GM19463 (cell line): Measurements from ENCODE around the gene NAPSA.
A peak's percentile ranks its signal among the peaks of the same experiment; 100 is the strongest.
"Not testable (repeated sequence)": the region's sequence is repeated elsewhere in the genome, so short reads cannot be mapped to it uniquely, and the experiment has no call there.

ENCODE experiments used
- ATAC-seq: cut with Tn5 transposase; IDR thresholded peaks from one replicate; pipeline ENCODE4 v1.9.1; 2021; ENCODE audit warnings: mild to moderate bottlenecking, moderate library complexity; ENCODE audit not compliant: unreplicated experiment

Gene NAPSA

DNA sequence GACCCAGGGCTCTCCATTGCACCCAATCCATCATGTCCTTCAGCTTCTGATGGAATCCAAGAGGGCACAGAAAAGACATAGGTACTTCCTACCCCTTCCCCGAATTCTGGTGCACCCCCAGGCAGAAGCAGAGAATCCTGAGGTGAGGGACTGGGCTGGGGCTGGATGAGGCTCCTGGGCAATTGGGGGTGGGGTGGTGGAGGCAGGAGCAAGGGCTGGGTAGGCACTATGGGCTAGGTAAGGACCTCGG is 33.5 kb downstream of the NAPSA start:
- ATAC-seq: no peak

DNA sequence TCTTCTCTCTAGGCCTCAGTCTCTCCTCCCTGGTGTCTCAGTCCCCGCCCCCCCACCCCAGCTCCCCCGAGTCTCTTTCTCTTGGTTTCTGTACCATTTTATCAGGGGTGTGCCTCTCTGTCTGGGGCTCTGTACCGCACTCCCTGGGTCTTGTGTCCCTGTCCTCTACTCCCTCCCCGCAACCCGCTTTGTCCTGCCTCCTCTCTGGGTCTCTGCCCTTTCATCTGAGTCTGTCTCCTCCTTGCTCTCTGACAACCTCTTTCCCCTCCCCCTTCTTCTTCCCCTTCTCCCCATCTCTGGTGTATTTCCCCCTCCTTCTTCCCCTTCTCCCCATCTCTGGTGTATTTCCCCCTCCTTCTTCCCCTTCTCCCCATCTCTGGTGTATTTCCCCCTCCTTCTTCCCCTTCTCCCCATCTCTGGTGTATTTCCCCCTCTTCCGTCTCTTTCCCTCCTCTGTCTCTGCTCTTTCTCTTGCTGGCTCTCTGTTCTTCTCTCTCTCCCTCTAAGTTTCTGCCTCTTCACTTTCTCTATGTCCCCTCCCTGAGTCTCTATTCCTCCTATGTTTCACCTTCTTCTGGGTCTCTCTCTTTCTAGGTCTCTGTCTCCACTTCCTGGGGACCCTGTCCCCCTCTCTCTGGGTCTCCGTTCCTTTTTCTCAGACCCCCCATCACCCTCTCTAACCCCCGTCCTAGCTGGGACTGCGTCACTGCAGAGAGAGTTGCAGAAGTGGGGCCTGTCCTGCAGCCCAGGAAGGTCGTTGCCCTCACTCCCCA is 34.0 kb downstream of the NAPSA start:
- ATAC-seq: no peak

DNA sequence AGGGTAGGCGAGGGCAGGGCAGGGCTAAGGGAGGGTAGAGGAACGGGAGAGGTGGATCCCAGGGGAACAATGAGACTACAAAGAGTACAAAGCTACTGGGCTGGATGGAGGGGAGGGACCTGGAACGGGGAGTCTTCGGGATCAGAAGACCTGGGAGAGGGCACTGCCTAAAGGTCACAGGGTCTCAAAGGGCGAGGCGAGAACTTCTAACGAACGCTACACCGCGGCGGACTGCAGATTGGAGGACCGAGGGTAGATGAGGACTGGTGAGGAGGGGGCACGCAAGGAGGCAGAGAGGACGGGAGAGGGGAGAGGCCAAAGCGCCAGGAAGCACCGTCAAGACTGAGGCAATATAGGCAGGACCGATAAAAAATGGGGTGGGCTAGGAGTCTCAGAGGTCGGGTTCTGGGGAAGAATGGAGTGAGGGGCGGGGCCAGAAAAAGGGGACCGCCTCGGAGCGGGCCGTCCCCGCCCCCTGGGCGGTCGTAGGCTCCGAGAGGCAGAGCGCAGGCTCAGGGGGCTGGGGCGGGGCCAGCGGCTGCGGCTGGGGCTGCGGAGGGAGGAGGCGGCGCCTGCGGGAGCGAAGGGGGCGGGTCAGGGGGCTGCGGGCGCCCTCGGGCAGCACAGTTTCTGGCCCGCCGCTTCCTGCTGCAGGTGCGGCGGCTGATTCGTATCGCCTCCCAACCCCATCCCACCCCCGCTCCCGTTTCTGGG is 34.9 kb downstream of the NAPSA start:
- ATAC-seq: no peak

DNA sequence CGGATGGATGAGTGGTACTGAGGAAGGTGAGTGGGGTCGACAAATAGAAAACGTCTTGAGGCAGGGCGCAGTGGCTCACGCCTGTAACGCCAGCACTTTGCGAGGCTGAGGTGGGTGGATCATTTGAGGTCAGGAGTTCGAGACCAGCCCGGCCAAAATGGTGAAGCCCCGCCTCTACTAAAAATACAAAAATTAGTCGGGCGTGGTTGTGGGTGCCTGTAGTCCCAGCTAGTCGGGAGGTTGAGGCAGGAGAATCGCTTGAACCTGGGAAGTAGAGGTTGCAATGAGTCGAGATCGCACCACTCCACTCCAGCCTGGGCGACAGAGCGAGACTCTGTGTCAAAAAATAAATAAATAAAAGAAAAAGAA is 35.5 kb downstream of the NAPSA start:
- not testable (repeated sequence) for ATAC-seq

DNA sequence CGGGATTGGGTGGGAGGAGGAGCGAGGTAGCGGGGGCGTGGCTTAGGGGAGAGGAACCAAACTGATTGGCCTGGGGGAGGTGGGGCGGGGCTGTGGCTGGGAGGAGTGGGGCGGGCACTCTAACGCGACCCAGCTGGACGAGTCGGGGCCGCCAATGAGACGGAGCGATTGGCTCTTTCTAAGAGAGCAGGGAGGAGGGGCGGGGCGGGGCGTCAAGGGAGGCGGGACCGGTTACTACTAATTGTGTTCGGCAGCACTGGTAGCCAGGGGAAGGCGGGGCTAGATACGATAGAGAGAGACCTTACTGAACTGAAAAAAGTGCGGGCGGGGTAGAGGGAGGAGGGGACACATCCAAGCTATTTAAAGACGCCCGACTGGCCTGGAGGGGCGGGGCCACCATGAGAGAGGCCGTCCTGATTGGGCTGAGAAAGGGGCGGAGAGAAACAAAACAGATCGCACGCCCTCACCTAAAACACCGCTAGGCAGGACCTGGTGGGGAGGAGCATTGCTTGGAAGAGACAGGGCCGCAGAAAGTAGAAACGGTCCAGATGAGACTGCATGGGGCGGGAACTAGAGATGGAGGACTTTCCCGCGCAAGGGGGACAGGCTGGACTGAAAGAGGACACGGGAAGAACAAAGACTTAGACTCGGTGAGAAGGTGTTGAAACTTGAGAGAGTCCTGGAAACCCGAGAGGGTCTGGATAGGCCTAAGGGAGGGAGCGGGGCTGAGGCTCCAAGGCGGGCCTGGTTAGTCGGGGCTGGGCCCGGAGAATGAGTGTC is 36.1 kb downstream of the NAPSA start, which contains the start of gene KCNC3:
TSS of gene KCNC3 (minus strand) at position 232 of the 780 bp plus-strand sequence. CDS start 295 bp downstream, outside the sequence.
- peak; percentile 34 for ATAC-seq

DNA sequence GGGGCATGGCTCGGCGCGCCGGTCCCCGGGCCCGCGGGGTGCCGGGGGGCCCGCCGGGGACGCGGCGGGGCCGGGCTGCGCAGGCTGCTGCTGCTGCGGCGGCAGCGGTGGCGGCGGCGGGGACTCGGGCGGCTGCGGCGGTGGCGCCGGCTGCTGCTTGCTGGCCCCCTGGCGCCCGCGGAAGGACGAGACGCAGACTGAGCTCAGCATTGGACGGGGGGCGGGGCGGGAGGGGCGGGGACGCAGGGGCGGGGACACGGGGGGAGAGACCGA is 36.6 kb downstream of the NAPSA start:
- peak; percentile 20 for ATAC-seq

DNA sequence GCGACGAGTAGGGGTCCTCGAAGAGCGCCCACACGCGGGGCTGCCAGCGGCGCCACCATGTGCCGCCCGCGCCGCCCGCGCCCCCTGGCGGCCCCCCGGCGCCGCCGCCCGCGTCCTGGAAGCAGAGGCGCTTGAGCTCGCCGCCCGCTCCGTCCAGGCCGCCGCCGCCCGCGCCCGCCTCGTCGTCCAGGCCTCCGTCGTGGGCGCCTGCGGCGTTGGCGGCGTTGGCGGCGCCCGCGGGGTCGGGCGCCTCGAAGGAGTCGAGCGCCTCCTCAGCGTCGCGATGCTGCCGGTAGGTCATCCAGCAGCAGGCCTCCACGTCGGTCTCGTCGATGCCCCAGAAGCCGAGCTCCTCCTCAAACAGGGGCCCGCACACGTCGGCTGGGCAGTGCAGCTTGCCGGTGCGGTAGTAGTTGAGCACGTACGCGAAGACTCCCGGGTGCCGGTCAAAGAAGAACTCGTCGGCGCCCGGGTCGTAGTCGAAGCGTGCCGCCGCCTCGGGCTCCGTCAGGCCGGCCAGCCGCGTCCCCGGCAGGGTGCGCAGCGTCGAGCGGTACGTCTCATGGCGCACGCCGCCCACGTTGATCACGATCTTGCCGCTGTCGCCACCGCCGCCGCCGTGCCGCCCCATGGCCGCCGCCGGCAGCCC is 37.1 kb downstream of the NAPSA start:
- ATAC-seq: no peak

DNA sequence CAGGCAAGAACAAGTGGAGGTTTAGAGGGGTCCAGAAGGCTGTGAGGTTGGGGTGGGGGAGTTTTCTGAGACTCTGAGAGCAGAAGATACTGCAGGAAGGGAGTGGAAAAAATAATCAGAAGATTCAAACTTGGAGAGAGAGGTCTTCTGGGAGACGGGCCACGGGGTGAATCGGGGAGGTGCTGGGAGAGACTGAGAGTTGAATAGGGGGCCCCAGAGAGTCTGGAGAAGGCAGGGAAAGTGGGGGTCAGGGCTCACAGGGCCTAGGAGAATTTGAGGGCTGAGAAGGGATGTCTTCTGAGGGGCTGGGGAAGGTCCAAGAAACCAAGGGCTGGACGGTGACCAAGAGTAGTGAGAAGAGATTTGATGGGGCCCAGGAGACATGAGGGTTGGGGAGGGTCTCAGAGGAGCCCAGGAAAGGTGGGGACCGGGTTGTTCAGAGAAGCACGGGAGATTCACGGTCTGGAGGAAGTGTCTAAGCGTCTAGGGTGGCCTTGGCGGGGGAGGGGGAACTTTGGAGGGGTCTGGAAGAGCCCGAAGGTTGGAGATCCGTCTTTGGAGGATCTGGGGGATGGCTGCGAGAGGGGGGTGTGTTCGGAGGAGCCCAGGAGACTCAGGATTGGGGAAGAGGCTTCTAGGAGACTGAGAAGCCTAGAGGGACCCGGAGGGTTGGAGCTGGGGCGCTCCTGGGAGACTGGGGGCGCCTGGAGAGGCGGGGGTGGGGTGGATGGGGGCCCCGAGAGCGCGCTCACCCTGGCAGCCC is 37.8 kb downstream of the NAPSA start:
- no peak for ATAC-seq

DNA sequence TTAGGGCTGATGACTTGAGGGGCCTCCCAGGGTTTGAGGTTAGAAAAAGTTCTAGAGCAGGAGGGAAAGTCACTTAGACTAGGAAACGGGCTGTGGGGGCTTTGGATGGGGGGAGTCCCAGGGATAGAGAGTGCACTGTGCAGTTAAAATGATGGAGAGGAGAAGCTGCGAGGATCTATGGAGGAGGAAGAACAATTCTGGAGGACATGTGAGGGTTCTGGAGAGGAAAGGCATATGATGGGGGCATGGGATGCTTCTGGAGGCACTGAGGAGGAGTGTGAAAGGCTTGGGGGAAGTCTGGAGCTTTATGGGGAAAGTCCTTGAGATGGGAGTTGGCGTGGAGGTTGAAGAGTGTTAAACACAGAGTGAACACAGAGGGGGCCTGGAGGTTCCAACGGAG is 38.4 kb downstream of the NAPSA start:
- no peak for ATAC-seq

DNA sequence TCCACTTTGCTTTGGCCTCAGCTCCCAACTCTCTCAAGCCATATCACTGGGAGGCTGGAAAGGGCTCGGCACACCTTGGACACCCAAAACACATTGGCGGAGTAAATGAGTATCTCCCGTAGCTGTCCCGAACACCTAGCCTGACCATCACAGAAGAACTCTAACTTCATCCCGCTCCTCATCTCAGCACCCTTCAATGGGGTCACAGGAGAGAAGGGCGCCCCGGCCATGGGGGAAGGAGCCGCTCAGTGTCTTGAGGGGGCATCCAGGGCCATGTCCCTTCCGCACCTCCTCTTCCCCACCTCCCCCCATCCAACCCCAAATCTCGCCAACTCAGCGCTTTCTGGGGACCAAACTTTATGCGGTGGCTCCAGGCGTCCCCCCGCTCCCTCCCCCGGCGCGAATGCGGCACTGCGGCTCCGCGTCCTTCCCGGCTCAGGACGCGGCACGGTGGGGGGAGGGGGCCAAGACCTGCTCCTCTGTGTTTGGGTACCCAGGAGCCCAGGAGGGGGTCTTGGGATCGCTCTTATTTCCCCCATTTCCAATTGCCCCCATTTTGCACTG is 39.3 kb downstream of the NAPSA start:
- ATAC-seq: no peak

DNA sequence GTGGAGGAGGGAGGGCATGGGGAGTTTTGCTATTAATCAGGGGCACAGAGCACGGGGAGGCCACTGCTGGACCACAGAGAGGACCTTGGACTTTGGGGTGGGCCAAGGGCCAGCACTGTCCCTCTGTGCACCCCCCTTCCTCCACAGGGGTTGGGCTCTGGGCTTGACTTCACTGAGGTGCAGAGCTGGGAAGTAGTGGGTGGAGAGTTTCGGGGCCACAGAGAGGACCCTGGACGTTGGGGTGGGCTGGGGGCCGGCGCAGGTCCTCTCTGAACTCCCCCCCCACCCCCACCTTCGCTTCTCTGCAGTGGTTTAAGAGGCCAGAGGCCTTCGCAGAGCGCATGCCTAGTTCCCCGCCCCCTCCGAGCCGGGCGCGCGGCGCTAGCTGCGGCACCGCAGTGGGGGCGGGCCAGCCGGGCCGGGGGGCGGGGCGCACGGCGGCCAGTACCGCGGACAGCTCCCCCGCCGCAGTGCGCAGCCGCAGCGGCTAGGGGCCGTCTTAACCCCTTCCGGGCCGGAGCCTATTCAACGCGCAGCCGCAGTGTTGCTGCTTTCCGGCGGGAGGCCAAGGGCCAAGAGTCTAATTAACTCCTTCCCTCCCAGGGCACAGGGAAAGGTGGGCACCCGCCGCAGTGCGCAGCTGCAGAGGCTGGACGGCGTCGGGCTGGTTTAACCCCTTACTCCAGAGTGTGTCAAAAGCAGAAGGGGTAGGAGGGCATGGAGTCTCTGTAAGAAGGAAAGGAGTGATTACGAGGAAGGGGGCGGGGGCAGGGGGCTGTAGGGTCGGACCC is 39.9 kb downstream of the NAPSA start:
- ATAC-seq: no peak

DNA sequence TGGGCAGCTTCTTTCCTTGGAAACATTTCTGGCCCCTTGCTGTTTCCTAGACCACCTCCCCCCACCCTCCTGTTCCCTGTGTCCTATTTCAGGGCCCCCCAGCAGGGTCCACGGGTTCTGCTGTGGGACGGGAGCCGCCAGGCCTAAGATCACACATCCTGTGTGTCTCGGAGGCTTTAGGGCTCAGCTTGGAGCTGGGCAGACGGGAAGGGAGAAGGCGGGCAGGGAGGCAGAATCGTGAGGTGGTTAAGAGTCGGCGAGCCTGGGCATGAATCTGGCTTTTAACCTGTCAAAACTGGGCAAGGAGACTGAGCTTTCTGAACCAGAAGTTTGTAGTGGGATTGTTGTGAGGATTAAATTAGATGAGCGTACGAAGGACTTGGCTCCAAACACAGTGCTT is 41.1 kb downstream of the NAPSA start:
- no peak for ATAC-seq

DNA sequence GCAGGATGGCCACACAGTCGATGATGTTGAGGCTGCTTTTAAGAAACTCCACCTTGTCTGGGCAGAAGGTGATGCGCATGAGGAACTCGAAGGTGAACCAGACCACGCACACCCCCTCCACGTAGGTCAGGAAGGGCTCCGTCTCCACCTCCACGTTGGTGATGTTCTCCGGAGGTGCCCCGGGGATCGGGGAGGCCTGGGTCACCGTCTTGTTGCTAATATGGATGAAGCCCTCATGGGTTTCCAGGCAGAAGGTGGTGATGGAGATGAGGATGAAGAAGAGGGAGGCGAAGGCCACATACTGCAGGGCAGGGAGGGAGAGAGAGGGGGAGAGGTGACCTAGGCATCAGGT is 41.7 kb downstream of the NAPSA start:
- ATAC-seq: no peak

DNA sequence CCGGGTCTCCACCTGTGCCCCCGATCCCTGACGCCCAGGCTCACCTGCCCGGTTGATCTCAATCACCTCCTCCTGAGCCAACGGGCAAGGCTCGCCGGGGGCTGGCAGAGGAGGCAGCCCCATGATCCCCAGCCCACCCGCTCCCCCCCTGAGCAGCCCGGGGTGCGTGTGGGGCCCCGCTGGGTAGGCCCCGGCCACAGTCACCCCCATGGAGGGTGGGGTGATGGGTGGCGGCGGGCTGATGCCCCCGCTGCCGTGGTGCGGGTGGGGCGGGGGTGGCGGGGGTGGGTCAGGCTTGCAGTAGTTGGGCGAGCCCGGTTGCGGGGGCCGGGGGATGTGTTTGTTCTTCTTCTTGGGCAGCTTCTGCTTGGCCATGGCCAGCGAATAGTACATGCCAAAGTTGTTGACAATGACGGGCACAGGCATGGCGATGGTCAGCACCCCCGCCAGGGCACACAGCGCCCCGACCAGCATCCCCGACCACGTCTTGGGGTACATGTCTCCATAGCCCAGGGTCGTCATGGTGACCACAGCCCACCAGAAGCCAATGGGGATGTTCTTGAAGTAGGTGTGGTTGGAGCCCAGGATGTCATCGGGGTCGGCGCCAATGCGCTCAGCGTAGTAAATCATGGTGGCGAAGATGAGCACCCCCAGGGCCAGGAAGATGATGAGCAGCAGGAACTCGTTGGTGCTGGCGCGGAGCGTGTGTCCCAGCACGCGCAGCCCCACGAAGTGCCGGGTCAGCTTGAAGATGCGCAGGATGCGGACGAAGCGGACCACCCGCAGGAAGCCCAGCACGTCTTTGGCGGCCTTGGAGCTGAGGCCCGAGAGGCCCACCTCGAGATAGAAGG is 42.3 kb downstream of the NAPSA start:
- ATAC-seq: no peak

DNA sequence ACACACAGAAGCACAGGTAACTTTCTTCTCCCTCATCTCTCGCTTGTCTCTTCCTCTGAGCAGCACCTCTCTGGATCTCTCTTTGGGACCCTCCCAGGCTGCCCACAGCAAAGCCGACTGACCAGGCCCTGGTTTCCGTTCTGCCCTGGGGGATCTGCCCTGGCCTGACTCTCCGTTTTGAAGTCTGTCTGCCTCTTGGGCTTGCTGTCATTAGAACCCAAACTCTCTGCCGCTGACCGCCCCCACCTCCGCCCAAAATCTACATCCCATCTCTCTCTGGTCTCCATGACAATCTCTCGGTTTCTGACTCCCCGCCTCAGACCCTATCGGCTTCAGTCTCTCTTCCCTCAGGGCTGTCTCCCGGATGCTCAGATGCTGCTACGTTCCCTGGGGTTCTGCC is 43.2 kb downstream of the NAPSA start:
- ATAC-seq: no peak

DNA sequence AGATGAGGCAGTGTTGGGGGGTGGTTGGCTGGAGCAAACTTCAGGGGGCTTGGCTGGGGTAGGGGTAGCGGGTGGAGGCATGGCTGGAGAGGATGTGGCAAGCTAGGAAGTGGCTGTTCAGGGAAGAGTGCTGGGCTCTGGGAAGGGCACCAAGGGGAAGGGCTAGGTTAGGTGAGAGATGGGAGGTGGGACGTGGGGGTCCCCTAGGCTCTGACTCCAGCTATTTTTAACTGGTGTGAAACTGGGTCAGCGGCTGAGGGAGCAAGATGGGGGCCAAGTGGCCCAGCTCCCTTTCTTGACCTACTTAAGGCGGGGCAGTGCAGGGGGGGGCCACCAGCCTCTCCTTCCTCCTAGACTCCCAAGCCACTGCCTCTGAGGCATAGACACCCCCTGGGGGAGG is 43.6 kb downstream of the NAPSA start:
- no peak for ATAC-seq

DNA sequence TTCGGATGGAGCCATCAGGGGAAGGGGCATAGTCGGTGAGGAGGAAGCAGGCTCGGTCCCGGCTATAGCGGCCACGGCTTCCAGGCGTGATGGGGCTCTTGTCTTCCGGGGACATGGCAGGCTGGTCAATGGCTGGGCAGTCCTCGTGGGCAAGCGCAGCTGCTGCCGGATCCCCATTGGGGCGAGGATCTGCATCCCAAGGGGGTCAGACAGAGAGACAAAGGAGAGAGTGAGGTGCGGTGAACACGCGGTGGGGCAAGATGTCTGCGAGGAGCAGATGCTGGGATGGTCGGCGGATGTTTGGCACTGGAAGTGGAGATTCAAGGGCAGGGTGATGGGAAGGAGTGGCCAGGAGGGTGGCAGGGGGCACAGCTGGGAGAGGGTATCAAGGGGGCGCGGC is 44.8 kb downstream of the NAPSA start:
- no peak for ATAC-seq

DNA sequence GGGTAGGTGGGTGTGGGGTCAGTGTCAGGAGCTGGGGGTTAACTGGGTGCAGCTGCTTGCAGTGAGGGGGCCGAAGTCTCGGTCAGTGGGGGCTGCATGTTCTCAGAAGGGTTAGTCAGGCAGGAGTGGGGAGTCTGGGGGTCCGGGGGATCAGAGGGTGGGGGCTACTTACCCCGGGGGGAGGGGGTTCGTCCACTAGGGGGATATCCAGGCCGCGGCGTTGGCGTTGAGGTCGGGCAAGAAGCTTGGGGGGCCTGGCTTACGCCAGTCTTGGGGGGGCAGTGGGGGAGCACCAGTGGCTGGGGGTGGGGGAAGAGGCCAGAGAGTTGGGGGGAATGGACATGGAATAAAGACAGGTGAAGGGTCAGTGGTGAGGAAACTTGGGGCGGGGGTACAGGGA is 45.4 kb downstream of the NAPSA start:
- no peak for ATAC-seq

DNA sequence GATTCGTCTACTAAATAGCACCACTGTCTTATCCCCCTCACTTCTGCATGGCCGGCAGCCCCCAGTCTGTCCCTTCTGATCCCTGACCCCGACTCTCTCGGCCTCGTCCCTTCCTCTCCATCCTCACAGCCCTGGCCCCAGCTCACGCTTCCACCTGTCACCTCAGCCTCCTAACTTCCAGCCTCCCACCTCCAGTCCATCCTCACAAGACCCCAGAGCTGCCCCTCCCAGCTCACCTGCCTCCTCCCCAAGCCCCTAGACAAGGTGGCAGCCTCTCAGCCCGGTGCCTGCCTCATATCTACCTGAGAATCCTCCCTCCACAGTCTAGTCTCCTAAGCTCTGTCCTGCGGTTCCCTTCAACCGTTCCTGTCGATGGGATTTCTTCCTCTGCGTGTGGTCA is 46.3 kb downstream of the NAPSA start:
- ATAC-seq: no peak
